Superior temporal gyrus (tissue), 1 donor: Measurements from ENCODE around the gene MCM9.
"Not testable (repeated sequence)": the region's sequence is repeated elsewhere in the genome, so short reads cannot be mapped to it uniquely, and the experiment has no call there.

ENCODE experiments used
- DNase-seq: peaks from one replicate; pipeline ENCODE4 v3.0.0-alpha.2; 2016; ENCODE audit errors: extremely low spot score

MCM9 gene

GRCh38 chr6:118799826-118800225 lies 135.1 kb downstream of the MCM9 start:
- DNase-seq = no peak

GRCh38 chr6:118796548-118796947 lies 138.4 kb downstream of the MCM9 start:
- DNase-seq = not testable (repeated sequence)

DNA sequence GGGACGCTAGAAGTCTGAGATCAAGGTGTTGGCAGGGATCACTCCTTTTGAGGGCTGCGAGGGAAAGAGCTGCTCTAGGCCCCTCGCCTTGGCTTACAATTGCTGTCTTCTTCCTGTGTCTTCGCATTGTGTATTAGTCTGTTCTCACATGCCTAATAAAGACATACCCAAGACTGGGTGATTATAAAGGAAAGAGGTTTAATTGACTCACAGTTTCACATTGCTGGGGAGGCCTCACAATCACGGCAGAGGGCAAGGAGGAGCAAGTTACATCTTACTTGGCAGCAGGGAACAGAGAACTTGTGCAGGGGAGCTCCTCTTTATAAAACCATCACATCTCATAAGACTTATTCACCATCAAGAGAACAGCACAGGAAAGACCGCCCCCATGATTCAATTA lies 143.5 kb downstream of the MCM9 start:
- DNase-seq = no peak

- DNase-seq = no peak
Observed at GRCh38 chr6:118789954-118790353, 145.0 kb downstream of the MCM9 start.

DNA sequence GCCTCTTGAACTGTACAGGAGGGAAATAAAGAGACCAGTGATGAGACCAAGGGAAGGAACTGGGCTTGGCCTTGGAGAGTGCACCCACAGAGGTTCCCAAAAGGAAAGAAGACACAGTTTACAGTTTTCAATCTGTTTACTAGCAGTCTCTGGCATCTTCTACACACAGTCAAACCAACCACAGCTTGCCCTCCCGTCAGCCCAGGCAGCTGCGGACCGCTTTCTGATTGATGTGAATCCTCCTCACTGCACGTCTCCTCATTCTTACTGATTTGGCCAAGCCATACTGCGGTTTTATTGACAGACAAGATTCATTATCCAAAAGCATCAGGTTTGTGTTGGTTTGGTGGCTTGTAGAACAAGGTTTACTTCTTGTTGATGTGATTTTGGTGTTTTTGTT lies 145.5 kb downstream of the MCM9 start:
- DNase-seq = no peak

DNA sequence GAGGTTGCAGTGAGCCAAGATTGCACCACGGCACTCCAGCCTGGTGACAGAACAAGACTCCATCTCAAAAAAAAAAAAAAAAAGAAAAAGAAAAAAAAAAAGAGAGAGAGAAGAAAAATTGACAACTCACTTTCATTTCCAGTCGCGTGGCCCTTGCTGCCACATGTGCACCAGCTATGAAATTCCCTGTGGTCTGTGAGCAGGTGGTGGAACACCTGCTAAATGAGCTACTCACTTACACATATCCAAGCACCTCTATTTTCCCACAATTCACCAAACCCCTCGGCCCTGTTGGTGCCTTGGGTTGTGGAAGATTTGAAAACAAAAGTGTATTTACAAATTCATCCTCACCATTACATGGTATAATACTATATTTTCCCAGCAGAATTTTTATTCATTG lies 146.3 kb downstream of the MCM9 start:
- no peak for DNase-seq

GRCh38 chr6:118787724-118788423 lies 147.1 kb downstream of the MCM9 start:
- DNase-seq = no peak

DNA sequence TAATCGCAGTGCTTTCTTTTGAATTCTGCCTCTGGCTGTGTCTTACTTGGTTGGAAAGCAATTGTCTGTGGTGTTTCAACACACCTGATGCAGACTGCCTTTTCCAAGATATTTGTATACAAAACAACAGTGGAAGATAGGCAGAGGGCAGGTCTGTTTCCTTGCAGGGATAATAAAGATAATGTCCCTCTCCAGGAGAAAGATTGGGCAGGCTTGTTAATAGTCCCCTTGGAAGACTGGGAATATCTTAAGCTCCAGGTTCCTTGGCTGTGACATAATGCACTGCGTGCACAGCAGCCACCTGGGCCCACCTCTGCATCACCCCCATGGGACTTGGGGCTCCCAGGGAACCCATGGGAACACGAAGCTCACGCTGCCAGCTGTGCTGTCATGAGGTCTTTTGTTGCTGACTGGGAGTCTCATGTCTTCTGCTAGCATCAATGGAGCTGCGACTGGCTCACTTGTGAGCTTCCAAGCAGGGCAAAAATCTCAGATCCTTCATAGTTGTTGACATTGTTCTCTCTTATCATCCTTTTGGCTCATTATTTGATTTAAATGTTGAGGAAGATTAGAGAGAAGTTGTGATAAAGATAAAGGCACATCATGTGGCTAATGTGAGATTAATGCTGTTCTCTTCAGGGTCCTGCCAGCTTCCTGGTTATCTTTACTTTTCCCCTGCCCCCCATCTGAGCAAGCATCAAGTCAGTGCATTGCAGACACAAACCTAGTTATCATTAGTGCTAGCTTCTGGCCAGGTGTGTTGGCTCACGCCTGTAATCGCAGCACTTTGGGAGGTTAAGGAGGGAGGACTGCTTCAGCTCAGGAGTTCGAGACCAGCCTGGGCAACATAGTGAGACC lies 148.1 kb downstream of the MCM9 start:
- DNase-seq = no peak

DNA sequence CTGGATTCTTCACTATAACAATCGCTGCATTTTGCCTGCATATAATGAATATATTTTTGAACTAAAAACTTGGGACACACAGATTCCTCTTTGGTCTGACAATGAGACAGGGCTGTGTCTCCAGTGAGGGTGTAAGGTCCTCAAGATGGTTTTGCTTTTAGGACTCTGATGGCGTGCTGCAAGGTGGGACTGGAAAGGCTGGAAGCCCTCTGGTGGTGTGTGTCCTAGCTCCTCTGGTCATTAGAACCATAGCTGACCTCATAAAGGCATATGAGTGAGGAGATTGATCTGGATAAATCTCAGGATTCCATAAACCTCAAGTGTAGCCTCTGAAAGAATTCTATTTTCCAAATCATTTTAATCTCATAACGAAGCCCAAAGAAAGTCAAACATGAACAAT lies 149.4 kb downstream of the MCM9 start:
- no peak for DNase-seq

GRCh38 chr6:118784641-118785164 lies 150.3 kb downstream of the MCM9 start:
- DNase-seq = peak; percentile 70

DNA sequence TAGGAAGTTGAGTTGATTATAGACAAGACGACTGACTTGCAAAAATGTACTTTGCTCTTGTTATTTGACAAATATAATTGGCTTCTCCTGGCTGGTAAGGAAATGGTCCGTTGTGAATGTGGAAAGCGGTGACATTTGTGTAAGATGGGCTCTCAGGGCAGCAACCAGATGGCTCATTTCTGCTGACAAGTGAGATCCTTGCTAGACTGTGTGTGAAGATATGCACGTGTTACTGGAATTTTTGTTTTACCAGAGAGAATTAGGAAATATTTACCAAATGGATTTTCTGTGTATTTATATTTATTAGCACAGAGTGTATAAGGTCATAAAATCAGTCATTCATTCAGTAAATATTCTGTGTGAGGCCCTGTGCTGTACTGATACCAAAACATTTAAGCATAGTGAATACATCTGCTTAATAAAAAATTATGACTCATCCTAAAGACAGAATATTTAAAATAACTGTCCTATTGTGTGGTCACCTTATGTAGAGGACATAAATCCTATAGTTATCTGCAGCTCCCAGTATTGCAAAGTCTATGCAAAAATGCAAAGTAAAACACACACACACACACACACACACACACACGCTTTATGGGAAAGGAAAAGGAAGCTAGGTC lies 150.9 kb downstream of the MCM9 start:
- DNase-seq = no peak

GRCh38 chr6:118782651-118783050 lies 152.3 kb downstream of the MCM9 start:
- no peak for DNase-seq

- DNase-seq = no peak
Observed at GRCh38 chr6:118781897-118782296, 153.1 kb downstream of the MCM9 start.

DNA sequence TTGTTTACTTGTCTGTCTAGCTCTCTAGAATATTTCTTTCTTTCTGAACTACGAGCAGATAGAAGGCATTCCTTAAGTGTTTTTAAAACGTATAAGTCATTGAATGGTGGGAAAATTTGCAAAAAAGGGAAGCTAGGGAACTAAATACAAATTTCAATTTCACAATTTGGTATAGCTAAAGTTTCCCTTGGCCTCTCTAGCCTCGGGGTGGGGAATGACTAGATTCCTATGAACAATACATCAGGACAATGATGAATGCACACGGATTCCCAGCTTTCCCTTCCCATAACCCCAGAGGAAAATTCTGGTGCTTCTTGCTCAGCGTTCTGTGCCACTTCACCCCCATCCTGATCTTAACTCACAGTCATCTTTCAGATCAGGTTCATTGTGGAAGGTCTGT lies 154.3 kb downstream of the MCM9 start:
- DNase-seq = no peak

- DNase-seq = peak; percentile 92
Observed at GRCh38 chr6:118776607-118777549, 158.1 kb downstream of the MCM9 start.

- DNase-seq = no peak
Observed at GRCh38 chr6:118775381-118775780, 159.6 kb downstream of the MCM9 start.

GRCh38 chr6:118774581-118774980 lies 160.4 kb downstream of the MCM9 start:
- DNase-seq = no peak

- DNase-seq = no peak
Observed at GRCh38 chr6:118772886-118773285, 162.1 kb downstream of the MCM9 start.

GRCh38 chr6:118771253-118771652 lies 163.7 kb downstream of the MCM9 start:
- DNase-seq = no peak

GRCh38 chr6:118770835-118771234 lies 164.1 kb downstream of the MCM9 start:
- DNase-seq = no peak

GRCh38 chr6:118770112-118770788 lies 164.7 kb downstream of the MCM9 start:
- no peak for DNase-seq
